GM12878 (cell line): ENCODE data around the gene MKNK1. TPM values are rescaled to one million over a fixed set of nuclear protein-coding genes. Genes with fewer than 3 reads are reported as not detected.

Experiments
- ATAC-seq: fragments of 200-7000 bp; cut with Tn5 transposase; 3 replicates; pipeline ENCODE4 v1.9.1; 2020; ENCODE audit warnings: mild to moderate bottlenecking, moderate library complexity
- BruUV-seq: library from RNA; stranded (reverse); fragments of 400-500 nt; replicated peaks from 2 replicates; lab custom pipeline; 2021; lab: Mats Ljungman, UMichigan
- CTCF ChIA-PET: fragments of 300-600 bp; sonication (Branson Sonifier 250); formaldehyde crosslinking; extraction: SDS; loops from one replicate; lab custom pipeline; 2021; ENCODE audit warnings: inconsistent platforms; lab: Yijun Ruan, JAX
- POLR2A ChIA-PET: fragments of 350-600 bp; formaldehyde crosslinking; extraction: SDS; loops from one replicate; lab custom pipeline; 2021; ENCODE audit warnings: inconsistent platforms; lab: Charles Lee
- RAD21 ChIA-PET: fragments of 300-600 bp; sonication (Branson Sonifier 250); formaldehyde crosslinking; loops from one replicate; lab custom pipeline; 2023; ENCODE audit warnings: antibody characterized with exemption; ENCODE audit not compliant: unreplicated experiment; lab: Charles Lee
- SMC1A ChIA-PET: fragments of 300-600 bp; sonication (Branson Sonifier 250); formaldehyde crosslinking; loops from one replicate; lab custom pipeline; 2023; ENCODE audit not compliant: unreplicated experiment, uncharacterized antibody; lab: Charles Lee
- DNase-seq: peaks from one replicate; pipeline ENCODE4 v3.0.0-alpha.2; 2011; ENCODE audit warnings: low read depth, low spot score
- FAIRE-seq: peaks from 3 replicates; lab custom pipeline; 2011; peaks lifted over from hg19 to GRCh38; lab: Jason Lieb, UNC
- H2AFZ ChIP-seq: 2 replicates; pipeline ENCODE4 v1.6.0; 2011; ENCODE audit warnings: low read depth, low read length, control low read depth; ENCODE audit not compliant: control insufficient read depth
- H3K27ac ChIP-seq: 2 replicates; pipeline ENCODE4 v1.5.1; 2011; ENCODE audit warnings: control low read depth; ENCODE audit not compliant: control insufficient read depth, insufficient read depth
- H3K27me3 ChIP-seq, 2 experiments: replicated peaks in 1 of 2; 2 replicates each; pipeline versions ENCODE4 v1.6.0 to v1.6.1; 2011; ENCODE audit warnings: low read length in 1 of 2; ENCODE audit not compliant: control insufficient read depth in 2 of 2, insufficient read depth in 2 of 2
- H3K36me3 ChIP-seq, 2 experiments: 2 replicates each; pipeline ENCODE4 v1.5.1; 2011; ENCODE audit warnings: low read length in 1 of 2; ENCODE audit not compliant: control insufficient read depth in 2 of 2, insufficient read depth in 2 of 2
- H3K4me1 ChIP-seq: 2 replicates; pipeline ENCODE4 v1.6.1; 2011; ENCODE audit warnings: mild to moderate bottlenecking, low read length, moderate library complexity, mixed read lengths; ENCODE audit not compliant: control insufficient read depth, insufficient read depth
- H3K4me2 ChIP-seq: 2 replicates; pipeline ENCODE4 v1.6.0; 2011; ENCODE audit warnings: control low read depth; ENCODE audit not compliant: control insufficient read depth, insufficient read depth
- H3K4me3 ChIP-seq: fragments of 200-600 bp; sonication (generic); 2 replicates; pipeline ENCODE4 v1.5.1; 2016
- H3K79me2 ChIP-seq: 2 replicates; pipeline ENCODE4 v1.6.0; 2011; ENCODE audit warnings: low read length; ENCODE audit not compliant: control insufficient read depth, insufficient read depth
- H3K9ac ChIP-seq: 2 replicates; pipeline ENCODE4 v1.8.0; 2011; ENCODE audit warnings: low read length, control low read depth, mixed read lengths; ENCODE audit not compliant: control insufficient read depth, insufficient read depth
- H3K9me3 ChIP-seq: replicated peaks from 3 replicates; pipeline ENCODE4 v1.5.1; 2011; ENCODE audit warnings: mild to moderate bottlenecking, low read length; ENCODE audit not compliant: control insufficient read depth, insufficient read depth
- H4K20me1 ChIP-seq: 2 replicates; pipeline ENCODE4 v1.6.0; 2011; ENCODE audit not compliant: control insufficient read depth, insufficient read depth
- CBX5 ChIP-seq: sonication (generic); IDR thresholded peaks from 2 replicates; pipeline ENCODE4 v1.6.1; 2016; ENCODE audit warnings: low read depth, moderate library complexity, mild to moderate bottlenecking, inconsistent platforms
- MXI1 ChIP-seq: fragments of 150-350 bp; IDR thresholded peaks from 2 replicates; pipeline ENCODE4 v1.6.1; 2011; ENCODE audit warnings: low read depth, mild to moderate bottlenecking, inconsistent platforms, low read length, improper control_type of control experiment
- RAD51 ChIP-seq: fragments of 450-650 bp; IDR thresholded peaks from 2 replicates; pipeline ENCODE4 v1.6.1; 2016; ENCODE audit warnings: moderate library complexity, mild to moderate bottlenecking, inconsistent platforms
- YY1 ChIP-seq: IDR thresholded peaks from 2 replicates; pipeline ENCODE4 v1.6.1; 2011; ENCODE audit warnings: low read depth, mild to moderate bottlenecking, low read length
- ZBTB33 ChIP-seq: fragments of 450-650 bp; IDR thresholded peaks from 2 replicates; pipeline ENCODE4 v1.6.1; 2017; ENCODE audit warnings: mild to moderate bottlenecking
- ZNF687 ChIP-seq: fragments of 450-650 bp; IDR thresholded peaks from 2 replicates; pipeline ENCODE4 v1.6.1; 2017; ENCODE audit warnings: mild to moderate bottlenecking, moderate library complexity
- WGBS: methylation state at CpG from one replicate; pipeline ENCODE4 v1.1.6; 2016; ENCODE audit warnings: low lambda C conversion rate; ENCODE audit not compliant: insufficient replicate concordance, insufficient coverage; ENCODE audit errors: missing lambda C conversion rate; 5-methylcytosine and 5-hydroxymethylcytosine counted together
- in situ Hi-C: fragments of 300-500 bp; cut with MboI; formaldehyde crosslinking; loops from 9 replicates; pipeline ENCODE4 v1.14.3; 2018; ENCODE audit warnings: mixed read lengths
- intact Hi-C: fragments of 100-400 bp; cut with micrococcal nuclease; formaldehyde crosslinking; loops from one replicate; pipeline ENCODE4 v1.14.2; 2022; ENCODE audit not compliant: unreplicated experiment
- polyA plus RNA-seq, 11 experiments: library from polyadenylated mRNA; depleted of rRNA in 4 of 11; unstranded in 6 of 11; stranded (reverse) in 5 of 11; fragments of >200 nt; fragmentation: Nextera tagmentation in 4 of 11; fragmentation: Illumina TruSeq in 1 of 11; extraction: Ambion mirVana in 4 of 11; extraction: Trizol in 1 of 11; gene quantifications; 1 replicate in 1 of 11; 2 replicates in 10 of 11; pipeline versions ENCODE4 v1.2.1 to v1.2.3, GENCODE V29; 2011 to 2016; ENCODE audit warnings: inconsistent platforms in 2 of 11, missing spikeins in 2 of 11, low read depth in 1 of 11
- total RNA-seq, 4 experiments: library from RNA; depleted of rRNA in 3 of 4; stranded (reverse); fragments of >200 nt in 3 of 4; fragmentation: Illumina TruSeq in 1 of 4; extraction: Trizol in 1 of 4; gene quantifications; 2 replicates each; pipeline versions ENCODE4 v1.2.1 to v1.2.3, GENCODE V29; 2013 to 2021

Gene MKNK1
- total and polyA plus RNA-seq, 10 of the 15 experiments (the other 5 are each of a cell fraction or from before 2014, with no cell fraction given), result 13.7 to 29.9 (median 26.5) TPM

DNA sequence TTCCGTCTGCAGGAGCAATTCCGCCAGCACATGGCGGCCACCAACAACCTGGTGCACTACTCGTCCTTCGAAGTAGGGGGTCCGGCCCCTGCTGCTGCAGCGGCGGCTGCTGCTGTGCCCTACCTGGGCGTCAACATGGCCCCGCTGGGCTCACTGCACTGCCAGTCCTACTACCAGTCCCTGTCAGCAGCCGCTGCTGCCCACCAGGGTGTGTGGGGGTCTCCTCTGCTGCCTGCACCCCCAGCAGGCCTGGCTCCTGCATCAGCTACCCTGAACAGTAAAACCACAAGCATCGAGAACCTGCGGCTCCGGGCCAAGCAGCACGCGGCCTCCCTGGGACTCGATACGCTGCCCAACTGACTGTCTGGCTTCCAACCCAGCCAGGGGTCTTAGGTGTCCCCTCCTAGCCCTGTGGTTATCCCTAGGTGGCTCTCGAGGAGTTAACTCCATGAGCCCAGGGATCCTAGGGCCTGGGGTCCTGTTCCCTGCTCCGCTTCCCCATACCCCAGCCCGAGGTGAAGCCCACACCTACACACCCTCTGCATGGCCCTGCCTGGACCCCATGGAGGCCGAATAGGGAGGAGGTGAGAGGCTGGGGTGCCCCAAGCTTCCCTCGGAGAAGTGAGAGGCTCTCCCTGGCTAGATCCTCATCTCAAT is 91.8 kb downstream of the MKNK1 start (continued):
- no peak for TF ChIP-seq ZNF687
- TF ChIP-seq YY1, result no peak
- TF ChIP-seq, all 136 proteins: peak for 0

DNA sequence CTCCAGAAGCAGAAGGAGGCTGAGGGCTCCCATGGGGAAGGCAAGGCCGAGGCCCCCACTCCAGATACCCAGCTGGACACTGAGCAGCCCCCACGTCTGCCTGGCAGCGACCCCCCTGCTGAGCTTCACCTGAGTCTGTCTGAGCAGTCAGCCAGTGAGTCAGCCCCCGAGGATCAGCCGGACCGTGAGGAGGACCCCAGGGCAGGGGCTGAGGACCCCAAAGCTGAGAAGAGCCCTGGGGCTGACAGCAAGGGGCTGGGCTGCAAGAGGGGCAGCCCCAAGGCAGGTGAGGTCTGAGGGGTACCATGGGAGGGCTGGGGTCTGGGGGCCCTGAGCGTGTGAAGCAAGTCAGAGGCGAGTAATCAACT is 93.1 kb downstream of the MKNK1 start:
- H3K4me1 ChIP-seq, result no peaks in the 10 kb centered on the region
- no peaks in the 10 kb centered on the region for H4K20me1 ChIP-seq
- BruUV-seq, result no TSS peak
- no peak overlapping the region for H3K9ac ChIP-seq
- ChIA-PET SMC1A (no interaction called here), RAD21 (no interaction called here), POLR2A (no interaction called here), CTCF (interaction anchor here (0.7 to 1.4 kb wide), 3 partner anchors 11 to 69 kb away, joined by 3 read pairs; no protein-coding TSS in a partner anchor)
- DNase-seq (no peak), FAIRE-seq (no peak), ATAC-seq (no peak)
- no peaks in the 10 kb centered on the region for H3K36me3 ChIP-seq
- no peak overlapping the region for H3K4me3 ChIP-seq
- 17% methylated on average over 8 of the region's 8 CpGs for WGBS
- no peaks in the 10 kb centered on the region for H3K27me3 ChIP-seq
- no peak overlapping the region for H3K4me2 ChIP-seq
- no peak overlapping the region for H3K27ac ChIP-seq
- H3K79me2 ChIP-seq, result no peaks in the 10 kb centered on the region
- H3K9me3 ChIP-seq, result no peaks in the 10 kb centered on the region
- no peak overlapping the region for H2AFZ ChIP-seq
- in situ Hi-C loops (no loop called here), intact Hi-C loops (no loop called here)
- TF ChIP-seq MXI1, result no peak
- no peak for TF ChIP-seq CBX5
- TF ChIP-seq RAD51, result no peak
- TF ChIP-seq ZBTB33, result no peak
- TF ChIP-seq, all 136 proteins: peak for 0
